Caco-2 (cell line): ENCODE results near the gene RFTN1. TPM values are rescaled to one million over a fixed set of nuclear protein-coding genes. Genes with fewer than 3 reads are reported as not detected.

Experiments used
- BruUV-seq: library from RNA; stranded (reverse); fragments of 400-500 nt; replicated peaks from 2 replicates; lab custom pipeline; 2021; lab: Mats Ljungman, UMichigan
- CTCF ChIA-PET: fragments of 300-600 bp; sonication (Branson Sonifier 250); formaldehyde crosslinking; loops from one replicate; lab custom pipeline; 2022; ENCODE audit warnings: antibody characterized with exemption; lab: Charles Lee
- POLR2A ChIA-PET: fragments of 300-600 bp; sonication (Branson Sonifier 250); formaldehyde crosslinking; loops from one replicate; lab custom pipeline; 2022; ENCODE audit warnings: antibody characterized with exemption; lab: Charles Lee
- DNase-seq, 2 experiments: peaks; one replicate each; pipeline versions ENCODE4 v3.0.0 to v3.0.0-alpha.2; 2020 to 2022
- H3K27me3 ChIP-seq: replicated peaks from 2 replicates; pipeline ENCODE4 v1.6.0; 2011; ENCODE audit warnings: low read length; ENCODE audit not compliant: control insufficient read depth, insufficient read depth
- H3K36me3 ChIP-seq: 2 replicates; pipeline ENCODE4 v1.5.1; 2011; ENCODE audit warnings: low read length; ENCODE audit not compliant: control insufficient read depth, insufficient read depth
- H3K4me1 ChIP-seq: fragments of 250-450 bp; sonication (Bioruptor Pico); 2 replicates; pipeline ENCODE4 v1.5.1; 2020; ENCODE audit warnings: mild to moderate bottlenecking
- H3K4me3 ChIP-seq: 2 replicates; pipeline ENCODE4 v1.5.1; 2011; ENCODE audit warnings: low read depth, mild to moderate bottlenecking, control low read depth, low read length
- H3K9me3 ChIP-seq: fragments of 250-450 bp; sonication (Bioruptor Pico); 2 replicates; pipeline ENCODE4 v1.5.1; 2020; ENCODE audit warnings: mild to moderate bottlenecking, moderate library complexity
- H3K27ac Mint-ChIP-seq: one replicate; pipeline ENCODE4 v1.8.0; 2022; ENCODE audit warnings: mixed read lengths; ENCODE audit not compliant: unreplicated experiment
- H3K27me3 Mint-ChIP-seq: one replicate; pipeline ENCODE4 v1.8.0; 2022; ENCODE audit warnings: mixed read lengths; ENCODE audit not compliant: insufficient read depth, unreplicated experiment
- H3K36me3 Mint-ChIP-seq: one replicate; pipeline ENCODE4 v1.8.0; 2022; ENCODE audit warnings: mild to moderate bottlenecking, mixed read lengths; ENCODE audit not compliant: insufficient read depth, unreplicated experiment
- H3K4me1 Mint-ChIP-seq: one replicate; pipeline ENCODE4 v1.8.0; 2022; ENCODE audit warnings: low read depth, mixed read lengths; ENCODE audit not compliant: unreplicated experiment
- H3K4me3 Mint-ChIP-seq: one replicate; pipeline ENCODE4 v1.8.0; 2022; ENCODE audit warnings: mild to moderate bottlenecking, moderate library complexity, mixed read lengths; ENCODE audit not compliant: unreplicated experiment
- H3K9me3 Mint-ChIP-seq: one replicate; pipeline ENCODE4 v1.8.0; 2022; ENCODE audit warnings: mixed read lengths; ENCODE audit not compliant: unreplicated experiment
- intact Hi-C: fragments of 100-400 bp; cut with micrococcal nuclease; formaldehyde crosslinking; loops from one replicate; pipeline ENCODE4 v1.10.0; 2022; ENCODE audit not compliant: unreplicated experiment
- total RNA-seq: library from RNA; stranded (reverse); gene quantifications from 2 replicates; pipeline ENCODE4 v1.2.3, GENCODE V29; 2022
- TF ChIP-seq, protein P1 (sequence below), 2 experiments: fragments of 200-600 bp in 1 of 2; IDR thresholded peaks; 1 replicate in 1 of 2; 2 replicates in 1 of 2; pipeline versions ENCODE4 v1.5.1 to v1.8.0; 2011 to 2022; ENCODE audit warnings: antibody characterized with exemption in 1 of 2, control low read depth in 1 of 2, inconsistent platforms in 1 of 2, low read depth in 1 of 2, low read length in 1 of 2, mild to moderate bottlenecking in 1 of 2, moderate library complexity in 1 of 2; ENCODE audit not compliant: insufficient read depth in 1 of 2, severe bottlenecking in 1 of 2, unreplicated experiment in 1 of 2

RFTN1 gene
- total RNA-seq, 1 experiment from 2014 or later: 10.2 TPM

DNA sequence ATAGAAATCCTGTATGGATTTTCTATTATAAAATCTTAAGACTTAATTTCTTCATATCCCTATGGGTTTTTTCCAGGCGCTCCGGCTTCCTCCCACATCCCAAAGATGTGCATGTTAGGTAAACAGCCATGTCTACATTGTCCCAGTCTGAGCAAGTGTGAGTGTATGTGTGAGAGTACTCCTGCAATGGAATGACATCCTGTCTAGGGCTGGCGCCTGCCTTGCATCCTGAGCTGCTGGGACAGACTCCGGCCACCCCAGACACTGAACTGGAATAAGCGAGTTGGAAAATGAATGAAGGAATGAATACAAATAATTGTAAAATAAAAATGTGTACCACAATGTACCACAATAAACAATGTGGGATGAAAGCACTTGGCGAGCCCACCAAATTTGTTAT, 69.2 kb downstream of the RFTN1 start:
- Mint-ChIP-seq H3K27me3 (no peaks in the 10 kb centered on the region), H3K4me3 (no peak overlapping the region), H3K4me1 (no peaks in the 10 kb centered on the region), H3K36me3 (no peaks in the 10 kb centered on the region), H3K27ac (no peak overlapping the region), H3K9me3 (no peaks in the 10 kb centered on the region)
- H3K4me1 ChIP-seq: no peaks in the 10 kb centered on the region
- no peaks in the 10 kb centered on the region for H3K27me3 ChIP-seq
- H3K36me3 ChIP-seq: no peaks in the 10 kb centered on the region
- CTCF ChIA-PET: interaction anchor here (0.6 kb wide), 1 partner anchor 9 kb away, joined by 3 read pairs; no protein-coding TSS in a partner anchor
- POLR2A ChIA-PET: no interaction called here
- no peak for DNase-seq
- TF ChIP-seq, protein P1, sequence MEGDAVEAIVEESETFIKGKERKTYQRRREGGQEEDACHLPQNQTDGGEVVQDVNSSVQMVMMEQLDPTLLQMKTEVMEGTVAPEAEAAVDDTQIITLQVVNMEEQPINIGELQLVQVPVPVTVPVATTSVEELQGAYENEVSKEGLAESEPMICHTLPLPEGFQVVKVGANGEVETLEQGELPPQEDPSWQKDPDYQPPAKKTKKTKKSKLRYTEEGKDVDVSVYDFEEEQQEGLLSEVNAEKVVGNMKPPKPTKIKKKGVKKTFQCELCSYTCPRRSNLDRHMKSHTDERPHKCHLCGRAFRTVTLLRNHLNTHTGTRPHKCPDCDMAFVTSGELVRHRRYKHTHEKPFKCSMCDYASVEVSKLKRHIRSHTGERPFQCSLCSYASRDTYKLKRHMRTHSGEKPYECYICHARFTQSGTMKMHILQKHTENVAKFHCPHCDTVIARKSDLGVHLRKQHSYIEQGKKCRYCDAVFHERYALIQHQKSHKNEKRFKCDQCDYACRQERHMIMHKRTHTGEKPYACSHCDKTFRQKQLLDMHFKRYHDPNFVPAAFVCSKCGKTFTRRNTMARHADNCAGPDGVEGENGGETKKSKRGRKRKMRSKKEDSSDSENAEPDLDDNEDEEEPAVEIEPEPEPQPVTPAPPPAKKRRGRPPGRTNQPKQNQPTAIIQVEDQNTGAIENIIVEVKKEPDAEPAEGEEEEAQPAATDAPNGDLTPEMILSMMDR (IDR thresholded peaks at IDR 0.05; ENCODE audit: insufficient read depth in 1 of 2, low read depth in 1 of 2, low read length in 1 of 2, severe bottlenecking in 1 of 2, unreplicated experiment in 1 of 2): no peak
- H3K9me3 ChIP-seq: no peaks in the 10 kb centered on the region
- H3K4me3 ChIP-seq: no peak overlapping the region
- no TSS peak for BruUV-seq
- intact Hi-C loops: no loop called here

DNA sequence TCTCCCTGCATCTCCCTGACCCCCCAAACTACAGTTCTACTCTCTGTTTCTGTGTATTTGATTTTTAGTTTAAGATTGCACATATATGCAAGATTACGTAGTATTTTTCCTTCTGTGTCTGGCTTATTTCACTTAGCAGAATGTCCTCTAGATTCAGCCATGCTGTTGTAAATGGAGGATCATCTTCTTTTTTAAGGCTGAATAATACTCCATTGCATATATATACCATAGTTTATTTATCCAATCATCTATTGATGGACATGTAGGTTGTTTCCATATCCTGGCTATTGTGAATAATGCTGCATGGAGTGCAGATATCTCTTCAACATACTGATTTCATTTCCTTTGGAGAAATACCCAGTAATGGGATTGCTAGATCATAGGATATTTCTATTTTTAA, 70.8 kb downstream of the RFTN1 start:
- H3K36me3 ChIP-seq: no peaks in the 10 kb centered on the region
- no peaks in the 10 kb centered on the region for H3K4me1 ChIP-seq
- ChIA-PET CTCF (no interaction called here), POLR2A (no interaction called here)
- no peaks in the 10 kb centered on the region for H3K4me1 Mint-ChIP-seq
- TF ChIP-seq, protein P1 (IDR thresholded peaks at IDR 0.05; ENCODE audit: insufficient read depth in 1 of 2, low read depth in 1 of 2, low read length in 1 of 2, severe bottlenecking in 1 of 2, unreplicated experiment in 1 of 2): no peak
- no TSS peak for BruUV-seq
- no peak overlapping the region for H3K4me3 Mint-ChIP-seq
- intact Hi-C loops: no loop called here
- no peak overlapping the region for H3K27ac Mint-ChIP-seq
- no peaks in the 10 kb centered on the region for H3K27me3 ChIP-seq
- no peak overlapping the region for H3K4me3 ChIP-seq
- H3K9me3 Mint-ChIP-seq: no peaks in the 10 kb centered on the region
- DNase-seq: no peak
- H3K36me3 Mint-ChIP-seq: no peaks in the 10 kb centered on the region
- no peaks in the 10 kb centered on the region for H3K9me3 ChIP-seq
- no peaks in the 10 kb centered on the region for H3K27me3 Mint-ChIP-seq

DNA sequence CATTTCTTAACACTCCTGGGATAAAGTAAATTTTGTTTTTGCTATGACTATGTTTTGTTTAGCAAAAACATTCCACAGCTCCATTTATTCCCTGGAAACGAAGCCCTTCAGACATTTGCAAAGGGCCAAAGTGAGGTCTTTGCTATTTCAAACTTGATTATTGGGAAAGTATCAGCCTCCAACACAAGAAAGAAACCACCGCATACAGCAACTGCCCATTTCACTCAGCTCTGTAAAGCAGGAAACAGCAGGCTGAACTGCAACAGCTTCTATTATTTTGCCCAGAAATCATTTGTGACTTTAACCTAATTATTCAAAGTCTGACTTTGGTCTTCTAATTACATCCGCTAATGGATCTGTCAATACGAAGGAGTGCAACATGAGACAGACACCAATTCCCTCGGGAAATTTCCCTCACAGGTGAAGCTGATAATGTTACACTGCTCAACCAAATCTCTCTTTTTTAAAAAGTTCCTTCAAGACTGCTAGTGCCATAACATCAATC, 72.1 kb downstream of the RFTN1 start:
- Histone ChIP-seq H3K27me3 (no peaks in the 10 kb centered on the region), H3K4me3 (no peak overlapping the region), H3K9me3 (no peaks in the 10 kb centered on the region), H3K4me1 (no peaks in the 10 kb centered on the region), H3K36me3 (no peaks in the 10 kb centered on the region)
- H3K4me3 Mint-ChIP-seq: no peak overlapping the region
- no peaks in the 10 kb centered on the region for H3K36me3 Mint-ChIP-seq
- H3K4me1 Mint-ChIP-seq: no peaks in the 10 kb centered on the region
- ChIA-PET CTCF (no interaction called here), POLR2A (no interaction called here)
- no peak overlapping the region for H3K27ac Mint-ChIP-seq
- H3K27me3 Mint-ChIP-seq: no peaks in the 10 kb centered on the region
- DNase-seq: no peak
- BruUV-seq: no TSS peak
- H3K9me3 Mint-ChIP-seq: no peaks in the 10 kb centered on the region
- intact Hi-C loops: no loop called here
- TF ChIP-seq, protein P1 (IDR thresholded peaks at IDR 0.05; ENCODE audit: insufficient read depth in 1 of 2, low read depth in 1 of 2, low read length in 1 of 2, severe bottlenecking in 1 of 2, unreplicated experiment in 1 of 2): no peak
